ENCODE measurements around the gene OS9.

Gene OS9

DNA sequence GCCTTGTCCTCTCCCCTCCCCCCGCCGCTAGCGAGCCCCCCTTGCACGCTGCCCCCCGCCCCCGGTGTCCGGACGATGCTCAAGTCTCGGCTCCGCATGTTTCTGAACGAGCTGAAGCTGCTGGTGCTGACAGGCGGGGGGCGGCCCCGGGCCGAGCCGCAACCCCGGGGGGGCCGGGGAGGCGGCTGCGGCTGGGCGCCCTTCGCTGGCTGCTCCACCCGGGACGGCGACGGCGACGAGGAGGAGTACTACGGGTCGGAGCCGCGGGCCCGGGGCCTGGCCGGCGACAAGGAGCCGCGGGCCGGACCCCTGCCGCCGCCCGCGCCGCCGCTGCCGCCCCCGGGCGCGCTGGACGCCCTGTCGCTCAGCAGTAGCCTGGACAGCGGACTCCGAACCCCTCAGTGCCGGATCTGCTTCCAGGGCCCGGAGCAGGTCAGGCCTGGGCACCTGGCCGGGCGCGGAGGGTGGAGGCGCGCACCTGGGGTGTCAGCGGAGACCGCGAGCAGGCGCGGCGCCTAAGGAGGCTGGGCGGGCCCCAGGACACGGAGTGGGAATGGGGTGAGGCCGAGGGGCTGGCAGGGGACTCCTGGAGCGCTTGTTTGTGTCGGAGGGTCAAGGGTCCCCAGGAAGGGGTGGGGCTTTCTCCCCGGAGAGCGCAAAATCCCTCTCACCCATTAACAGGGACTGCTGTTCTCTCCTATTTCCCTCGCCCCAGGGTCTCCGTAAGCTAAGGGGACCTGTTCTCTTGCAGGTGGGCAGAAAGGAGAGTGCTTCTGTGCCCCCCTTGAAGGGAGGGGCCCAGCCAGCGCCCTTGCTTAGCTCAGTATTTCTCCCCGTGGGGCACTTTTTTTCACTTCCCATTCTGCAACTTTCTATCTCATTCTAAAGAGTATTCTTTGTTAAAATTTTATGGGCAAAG is 61.8 kb downstream of the OS9 start:
- Mint-ChIP-seq H3K27ac (peak overlapping the region; percentile 65), H3K27me3 (peaks cover 3% of the 10 kb centered on the region), H3K4me3 (peak overlapping the region; percentile 79), H3K4me1 (peaks cover 59% of the 10 kb centered on the region), H3K9me3 (no peaks in the 10 kb centered on the region), H3K36me3 (ENCODE audit: low read depth) (peaks cover 23% of the 10 kb centered on the region)
- DNase-seq (no peak), ATAC-seq (no peak)

DNA sequence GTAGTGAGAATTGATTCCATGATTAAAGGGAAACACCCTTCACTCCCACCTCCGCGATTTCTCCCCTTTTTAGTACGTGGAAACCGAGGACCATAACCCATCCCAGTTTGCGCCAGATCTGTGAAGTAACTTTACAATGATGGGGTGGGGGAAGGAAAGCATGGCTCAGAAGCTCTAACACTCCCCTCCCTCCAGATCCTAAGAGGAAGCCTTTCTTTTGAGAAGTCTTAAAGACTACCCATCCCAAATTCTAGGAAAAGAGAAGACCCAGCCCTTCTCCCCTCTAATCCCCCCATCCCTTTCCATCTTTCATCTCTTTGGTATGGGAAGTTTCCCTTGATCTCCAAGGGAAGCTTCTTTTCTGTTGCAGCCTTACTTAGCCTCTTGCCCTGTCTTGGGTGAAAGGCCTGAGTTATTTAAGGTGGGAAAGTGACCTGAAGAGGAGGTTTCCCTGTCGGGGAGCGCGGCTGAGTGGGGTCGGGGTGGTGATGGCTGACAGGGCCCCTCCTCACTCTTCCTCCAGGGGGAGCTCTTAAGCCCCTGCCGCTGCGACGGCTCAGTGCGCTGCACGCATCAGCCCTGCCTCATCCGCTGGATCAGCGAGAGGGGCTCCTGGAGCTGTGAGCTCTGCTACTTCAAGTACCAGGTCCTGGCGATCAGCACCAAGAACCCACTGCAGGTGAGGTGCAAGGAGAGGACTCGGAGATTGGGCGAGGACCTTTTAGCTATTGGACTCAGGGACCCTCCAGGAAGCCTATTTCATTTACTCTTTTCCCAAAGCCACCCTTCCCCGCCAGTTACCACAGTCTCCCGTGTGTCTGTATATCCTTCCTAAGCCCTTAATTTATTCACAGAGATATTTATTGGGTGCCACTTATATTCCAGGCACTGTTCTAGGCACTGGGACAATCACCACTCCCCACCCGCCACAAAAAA is 62.7 kb downstream of the OS9 start:
- ATAC-seq (peak; percentile 48), DNase-seq (peak; percentile 79)
- Mint-ChIP-seq H3K4me3 (peak overlapping the region; percentile 79), H3K4me1 (peaks cover 50% of the 10 kb centered on the region), H3K27ac (peak overlapping the region; percentile 65), H3K36me3 (ENCODE audit: low read depth) (peaks cover 18% of the 10 kb centered on the region), H3K9me3 (no peaks in the 10 kb centered on the region), H3K27me3 (peaks cover 3% of the 10 kb centered on the region)

DNA sequence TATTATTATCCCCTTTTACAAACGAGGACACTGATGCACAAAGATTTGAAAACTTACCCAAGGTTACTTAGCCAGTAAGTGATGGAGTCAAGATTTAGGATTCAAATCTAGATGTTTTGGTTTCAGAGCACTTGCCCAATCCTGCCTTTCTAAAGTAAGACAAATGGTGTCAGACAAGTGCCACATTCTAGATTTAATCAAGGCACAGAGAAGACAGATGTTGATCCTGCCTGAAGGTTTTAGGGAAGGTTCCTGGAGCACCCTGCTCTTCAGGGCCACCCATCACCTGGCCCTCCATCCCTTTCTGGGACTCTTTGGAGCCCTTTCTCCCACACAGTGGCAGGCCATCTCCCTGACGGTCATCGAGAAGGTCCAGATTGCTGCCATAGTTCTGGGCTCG is 63.8 kb downstream of the OS9 start:
- Mint-ChIP-seq H3K27me3 (no peaks in the 10 kb centered on the region), H3K4me3 (no peak overlapping the region), H3K9me3 (no peaks in the 10 kb centered on the region), H3K27ac (no peak overlapping the region), H3K36me3 (ENCODE audit: low read depth) (peaks cover 19% of the 10 kb centered on the region), H3K4me1 (peaks cover 41% of the 10 kb centered on the region)
- DNase-seq = no peak
- ATAC-seq = no peak

DNA sequence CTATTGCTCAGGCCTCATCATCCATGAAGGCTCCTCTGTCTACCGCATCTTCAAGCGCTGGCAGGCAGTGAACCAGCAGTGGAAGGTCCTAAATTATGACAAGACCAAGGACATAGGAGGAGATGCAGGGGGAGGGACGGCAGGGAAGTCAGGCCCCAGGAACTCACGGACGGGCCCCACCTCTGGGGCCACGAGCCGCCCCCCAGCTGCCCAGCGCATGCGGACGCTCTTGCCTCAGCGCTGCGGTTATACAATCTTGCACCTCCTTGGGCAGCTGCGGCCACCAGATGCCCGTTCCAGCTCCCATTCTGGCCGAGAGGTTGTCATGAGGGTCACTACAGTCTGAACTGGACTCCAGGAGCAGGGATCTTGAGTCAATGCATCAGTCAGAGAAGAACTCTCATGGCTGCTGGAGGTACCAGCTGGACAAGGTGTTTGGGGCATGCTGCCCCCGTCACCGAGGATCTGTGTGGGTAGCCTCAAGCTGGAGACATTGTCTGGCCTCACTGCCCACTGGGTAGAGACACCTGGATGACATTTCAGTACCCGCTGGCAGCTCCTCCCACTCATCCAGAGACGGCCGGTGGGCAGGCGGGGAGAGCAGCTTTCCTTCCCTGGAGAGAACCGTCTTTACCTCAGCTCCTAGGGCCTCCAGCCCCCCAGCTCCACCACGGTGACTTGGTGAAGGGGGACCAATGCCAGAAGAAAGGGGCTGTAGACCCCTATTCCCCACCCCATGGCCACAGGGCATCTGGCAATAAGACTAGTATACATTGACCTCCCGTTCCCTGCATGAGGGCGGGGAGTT is 64.8 kb downstream of the OS9 start:
- no peaks in the 10 kb centered on the region for H3K27me3 Mint-ChIP-seq
- DNase-seq (no peak), ATAC-seq (no peak)
- H3K9me3 Mint-ChIP-seq = no peaks in the 10 kb centered on the region
- H3K4me3 Mint-ChIP-seq = no peak overlapping the region
- peaks cover 34% of the 10 kb centered on the region for H3K4me1 Mint-ChIP-seq
- peaks cover 28% of the 10 kb centered on the region for H3K36me3 Mint-ChIP-seq (ENCODE audit: low read depth)
- H3K27ac Mint-ChIP-seq = no peak overlapping the region

DNA sequence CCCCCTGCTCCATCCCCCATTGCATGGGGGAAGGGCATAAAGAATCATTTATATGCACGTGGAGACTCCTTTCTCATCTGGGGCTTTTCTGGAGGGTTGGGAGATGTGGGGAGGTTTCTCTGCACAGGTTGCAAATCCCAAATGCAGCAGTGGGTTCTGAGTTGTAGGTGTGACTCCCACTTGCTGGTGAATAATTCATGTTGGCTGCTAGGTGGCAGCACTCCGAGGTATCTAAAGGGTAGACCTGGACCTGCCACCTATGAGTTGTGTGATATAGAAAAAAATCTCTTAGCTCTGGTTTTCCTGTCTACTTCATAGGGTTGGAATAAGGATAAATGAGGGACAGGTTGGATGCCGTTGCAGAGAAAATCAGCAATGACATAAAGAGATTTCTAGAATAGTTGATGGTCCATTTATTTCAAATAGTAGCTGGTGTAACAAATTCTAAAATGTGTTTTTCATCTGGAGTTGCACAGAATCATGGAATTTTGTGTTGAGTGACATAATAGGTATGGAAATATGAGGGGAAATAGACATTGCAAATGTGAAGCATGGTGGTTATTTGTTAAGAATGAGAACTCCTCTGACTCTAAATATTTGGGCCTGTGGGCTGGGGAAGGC is 65.5 kb downstream of the OS9 start:
- Mint-ChIP-seq H3K4me3 (no peak overlapping the region), H3K9me3 (no peaks in the 10 kb centered on the region), H3K27me3 (no peaks in the 10 kb centered on the region), H3K4me1 (peaks cover 34% of the 10 kb centered on the region), H3K27ac (no peak overlapping the region), H3K36me3 (ENCODE audit: low read depth) (peaks cover 35% of the 10 kb centered on the region)
- DNase-seq (no peak), ATAC-seq (peak; percentile 24)

DNA sequence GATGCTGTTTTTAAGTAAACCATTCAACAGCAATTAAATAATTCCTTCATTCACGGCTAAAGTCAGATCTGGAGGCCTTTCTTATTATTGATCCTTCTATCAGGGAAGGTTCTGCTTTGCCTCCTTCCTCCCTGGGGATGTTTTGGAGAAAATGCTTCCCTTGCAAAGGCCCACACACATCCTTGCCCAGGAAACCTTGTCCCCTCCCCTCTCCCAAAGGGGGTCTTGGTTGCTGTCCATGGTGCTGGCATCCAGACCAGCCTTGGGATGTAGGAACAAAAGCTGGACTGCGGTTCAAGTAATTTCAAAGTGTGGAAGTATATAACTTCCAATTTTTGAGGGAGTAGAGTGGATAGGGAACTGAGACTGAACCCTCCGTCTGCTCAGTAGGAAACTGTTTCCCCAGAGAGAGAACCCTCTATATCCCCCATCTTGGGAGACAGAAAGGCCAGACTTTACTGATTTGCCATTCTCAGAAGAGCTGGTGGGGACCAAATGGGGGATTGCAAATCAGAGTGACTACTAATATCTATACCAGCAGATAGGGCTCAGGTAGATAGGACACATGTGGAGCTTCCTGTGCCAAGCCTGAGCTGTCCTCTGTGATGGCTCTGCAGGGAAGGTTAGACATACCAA is 66.5 kb downstream of the OS9 start:
- H3K36me3 Mint-ChIP-seq (ENCODE audit: low read depth) = peaks cover 39% of the 10 kb centered on the region
- H3K27ac Mint-ChIP-seq = no peak overlapping the region
- H3K4me3 Mint-ChIP-seq = no peak overlapping the region
- H3K4me1 Mint-ChIP-seq = peaks cover 39% of the 10 kb centered on the region
- DNase-seq = no peak
- no peak for ATAC-seq
- H3K27me3 Mint-ChIP-seq = peaks cover 1% of the 10 kb centered on the region
- H3K9me3 Mint-ChIP-seq = no peaks in the 10 kb centered on the region

DNA sequence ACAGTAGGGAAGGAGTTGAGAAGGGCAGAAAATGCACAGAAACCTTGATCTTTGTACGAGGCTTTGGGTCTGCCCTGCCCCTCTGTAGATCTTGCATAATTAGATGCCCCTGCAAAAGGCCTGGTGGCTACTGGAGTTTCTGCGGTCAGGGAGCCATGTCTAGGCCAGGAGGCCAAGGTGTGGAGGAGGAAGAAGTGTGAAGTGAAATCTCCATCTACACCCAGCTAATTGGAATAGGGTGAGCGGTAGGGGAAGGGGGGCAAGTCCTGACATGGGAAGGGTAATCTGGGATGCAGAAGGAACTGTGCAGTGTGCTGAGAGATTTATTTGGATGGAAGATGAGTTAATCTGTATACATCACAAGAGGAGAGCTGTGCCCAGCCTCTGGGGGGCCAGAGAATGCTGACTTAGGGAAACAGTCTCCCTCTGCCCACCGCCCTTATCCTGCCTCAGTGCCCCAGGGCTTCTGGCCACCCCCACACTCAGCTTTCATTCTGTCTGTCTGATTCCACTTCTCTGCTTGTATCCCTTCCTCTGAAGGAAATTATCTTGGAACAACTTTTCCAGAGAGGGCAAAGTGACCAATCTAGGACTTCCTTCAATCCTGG is 67.6 kb downstream of the OS9 start:
- no peaks in the 10 kb centered on the region for H3K9me3 Mint-ChIP-seq
- H3K36me3 Mint-ChIP-seq (ENCODE audit: low read depth) = peaks cover 39% of the 10 kb centered on the region
- DNase-seq (no peak), ATAC-seq (no peak)
- H3K27ac Mint-ChIP-seq = no peak overlapping the region
- peaks cover 42% of the 10 kb centered on the region for H3K4me1 Mint-ChIP-seq
- H3K4me3 Mint-ChIP-seq = no peak overlapping the region
- peaks cover 5% of the 10 kb centered on the region for H3K27me3 Mint-ChIP-seq

DNA sequence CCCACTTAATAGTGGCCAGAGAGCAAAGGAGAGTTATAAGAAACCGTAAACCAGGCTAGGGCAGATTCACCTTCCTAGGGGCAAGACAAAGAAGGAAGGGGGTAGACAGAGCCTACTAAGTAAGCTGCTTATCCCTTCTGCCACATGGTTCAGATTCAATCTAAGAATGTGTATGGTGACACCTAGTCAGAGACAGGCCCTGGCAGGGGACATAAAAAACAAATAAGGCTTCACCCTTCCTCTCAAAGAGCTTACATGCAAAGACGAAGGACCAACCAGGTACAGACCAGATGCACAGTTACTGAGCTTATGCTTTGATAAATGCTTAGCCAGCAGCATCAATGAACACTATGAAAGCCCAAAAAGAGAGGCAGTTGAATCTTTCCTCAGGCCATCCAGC is 68.5 kb downstream of the OS9 start:
- Mint-ChIP-seq H3K27me3 (peaks cover 7% of the 10 kb centered on the region), H3K27ac (no peak overlapping the region), H3K4me3 (no peak overlapping the region), H3K9me3 (no peaks in the 10 kb centered on the region), H3K4me1 (peaks cover 45% of the 10 kb centered on the region), H3K36me3 (ENCODE audit: low read depth) (peaks cover 39% of the 10 kb centered on the region)
- ATAC-seq (no peak), DNase-seq (no peak)

DNA sequence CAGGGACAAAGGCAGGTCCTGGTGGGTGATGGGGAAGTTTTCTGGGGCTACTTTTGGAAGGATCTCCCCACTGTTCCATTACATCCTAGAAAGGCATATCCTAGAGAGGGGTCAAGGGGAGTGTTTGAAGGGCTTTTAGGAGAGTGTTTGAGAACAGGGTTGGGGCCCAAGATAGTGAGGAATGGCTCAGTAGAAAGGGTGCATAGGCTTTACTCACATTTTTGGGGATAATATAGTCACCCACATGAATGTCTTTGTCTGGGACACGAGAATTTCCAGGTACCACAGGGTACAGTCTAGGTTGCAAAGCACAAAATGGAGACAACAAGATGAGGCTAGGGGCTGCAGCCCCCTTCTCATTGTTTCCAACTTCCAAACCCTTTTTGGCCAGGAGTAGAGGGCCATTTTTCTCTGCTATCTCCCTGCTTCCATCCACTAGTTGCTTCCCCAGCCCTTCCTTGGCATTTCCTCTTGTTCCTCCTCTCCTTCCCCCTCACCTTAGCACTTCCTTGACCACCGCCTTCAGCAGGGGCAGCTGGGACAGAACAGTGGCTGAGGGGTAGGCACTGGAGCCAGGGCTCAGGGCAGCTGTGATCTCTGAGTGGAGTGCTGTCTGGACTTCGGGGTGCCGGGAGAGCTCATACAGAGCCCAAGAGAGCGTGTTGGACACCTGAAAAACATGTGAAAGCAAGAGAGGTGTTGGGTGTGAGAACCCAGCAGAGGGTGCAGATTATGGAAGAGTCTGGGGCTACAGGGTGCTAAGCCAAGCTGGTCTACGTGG is 70.1 kb downstream of the OS9 start:
- Mint-ChIP-seq H3K36me3 (ENCODE audit: low read depth) (peaks cover 43% of the 10 kb centered on the region), H3K27ac (peak overlapping the region; percentile 85), H3K4me1 (peaks cover 46% of the 10 kb centered on the region), H3K27me3 (peaks cover 7% of the 10 kb centered on the region), H3K4me3 (peak overlapping the region; percentile 87), H3K9me3 (no peaks in the 10 kb centered on the region)
- DNase-seq (no peak), ATAC-seq (no peak)

DNA sequence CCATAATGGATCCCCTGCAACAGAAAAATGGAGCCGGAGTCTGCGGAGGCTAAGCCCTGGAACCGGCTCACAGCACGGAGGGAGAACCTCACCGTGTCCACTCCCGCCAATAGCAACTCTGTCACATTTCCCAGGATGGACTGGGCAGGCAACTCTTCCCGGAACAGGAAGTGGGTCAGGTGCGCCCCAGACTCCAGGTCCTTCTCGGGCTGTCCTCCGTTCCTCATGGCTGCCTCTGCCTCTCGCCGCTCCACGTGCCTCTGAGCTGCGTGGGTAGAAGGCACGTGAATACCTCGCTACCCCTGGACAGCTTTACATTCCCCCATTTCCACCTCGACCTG is 70.7 kb downstream of the OS9 start:
- Mint-ChIP-seq H3K27ac (peak overlapping the region; percentile 85), H3K9me3 (no peaks in the 10 kb centered on the region), H3K27me3 (peaks cover 7% of the 10 kb centered on the region), H3K4me1 (peaks cover 41% of the 10 kb centered on the region), H3K36me3 (ENCODE audit: low read depth) (peaks cover 43% of the 10 kb centered on the region), H3K4me3 (peak overlapping the region; percentile 87)
- ATAC-seq (no peak), DNase-seq (no peak)

DNA sequence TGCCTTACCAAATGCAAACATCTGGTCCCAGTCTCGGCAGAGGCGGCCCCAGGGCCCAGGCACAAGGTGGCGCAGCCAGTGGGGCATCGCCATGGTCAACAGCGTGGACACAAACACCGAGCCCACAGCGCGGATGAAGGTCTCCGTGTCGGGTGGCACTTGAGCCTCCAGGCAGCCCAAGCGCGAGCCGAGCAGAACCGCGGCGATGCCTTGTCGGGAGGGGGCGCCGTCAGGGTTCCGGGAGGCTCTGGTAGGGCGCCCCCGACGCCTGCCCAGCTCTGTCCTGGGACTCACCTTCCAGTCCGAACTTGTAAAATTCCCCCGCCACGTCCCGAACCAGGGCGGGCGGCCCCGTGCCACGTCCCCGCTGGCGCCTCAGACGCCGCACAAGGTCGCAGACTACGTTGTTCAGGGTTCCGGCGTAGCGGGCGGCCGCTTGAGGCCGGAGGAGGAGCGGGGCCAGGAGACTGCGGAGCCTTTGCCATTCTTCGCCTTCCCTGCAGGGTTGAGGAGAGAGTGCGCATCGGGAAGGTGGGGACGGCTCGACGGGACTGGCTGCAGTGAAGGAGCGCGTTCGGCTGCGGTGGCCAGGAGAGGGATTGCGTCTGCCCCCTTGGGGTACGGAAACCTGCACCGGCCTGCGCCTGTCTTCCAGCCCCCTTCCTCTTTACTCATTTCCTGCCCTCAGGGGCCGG is 71.2 kb downstream of the OS9 start:
- Mint-ChIP-seq H3K27me3 (peaks cover 7% of the 10 kb centered on the region), H3K36me3 (ENCODE audit: low read depth) (peaks cover 47% of the 10 kb centered on the region), H3K9me3 (no peaks in the 10 kb centered on the region), H3K4me3 (peak overlapping the region; percentile 87), H3K27ac (peak overlapping the region; percentile 85), H3K4me1 (peaks cover 43% of the 10 kb centered on the region)
- DNase-seq (peak; percentile 67), ATAC-seq (peak; percentile 63)

DNA sequence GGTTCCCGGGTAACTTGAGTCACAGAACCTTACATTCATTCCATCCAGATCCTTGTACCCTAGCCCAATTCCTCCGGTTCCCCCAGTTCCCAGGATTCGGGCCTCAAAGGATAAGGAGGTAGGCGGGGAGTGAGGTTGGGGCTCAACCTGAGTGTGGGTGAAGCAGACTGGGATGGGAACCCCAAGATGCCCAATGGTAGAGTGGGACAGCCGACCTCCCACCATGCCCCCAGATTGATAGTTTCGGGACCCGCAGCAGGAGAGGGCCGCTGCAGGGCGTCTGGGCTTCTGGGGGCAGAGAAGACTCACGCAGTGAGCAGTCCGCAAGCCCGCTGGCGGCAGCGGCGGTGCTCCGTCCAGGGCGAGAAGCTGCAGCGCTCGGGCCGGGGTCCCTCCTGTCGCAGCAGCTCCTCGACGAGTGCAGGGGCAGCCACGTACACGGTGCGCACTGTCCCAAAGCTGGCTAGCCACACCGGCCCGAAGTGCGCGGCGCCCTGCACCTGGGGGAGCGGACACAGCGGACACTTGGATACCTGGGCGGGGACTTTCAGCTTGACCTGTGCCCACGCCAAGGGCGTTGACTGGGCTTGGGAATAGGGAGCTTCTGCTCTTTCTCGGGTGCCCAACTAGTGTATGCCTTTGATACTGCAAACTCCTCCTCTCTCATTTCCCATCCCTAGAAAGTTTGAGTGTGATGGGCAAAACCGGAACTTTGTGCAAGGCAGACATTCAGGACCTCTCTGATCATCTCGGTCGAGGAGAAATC is 71.9 kb downstream of the OS9 start:
- peaks cover 48% of the 10 kb centered on the region for H3K4me1 Mint-ChIP-seq
- ATAC-seq (peak; percentile 18), DNase-seq (no peak)
- no peaks in the 10 kb centered on the region for H3K9me3 Mint-ChIP-seq
- H3K27me3 Mint-ChIP-seq = peaks cover 7% of the 10 kb centered on the region
- peak overlapping the region; percentile 87 for H3K4me3 Mint-ChIP-seq
- peaks cover 51% of the 10 kb centered on the region for H3K36me3 Mint-ChIP-seq (ENCODE audit: low read depth)
- H3K27ac Mint-ChIP-seq = peak overlapping the region; percentile 85
